GM18907 (cell line): ENCODE data around the gene MTG1.

Source experiments
- ATAC-seq: cut with Tn5 transposase; IDR thresholded peaks from one replicate; pipeline ENCODE4 v1.9.1; 2021; ENCODE audit warnings: mild to moderate bottlenecking, moderate library complexity; ENCODE audit not compliant: unreplicated experiment

The MTG1 gene

DNA sequence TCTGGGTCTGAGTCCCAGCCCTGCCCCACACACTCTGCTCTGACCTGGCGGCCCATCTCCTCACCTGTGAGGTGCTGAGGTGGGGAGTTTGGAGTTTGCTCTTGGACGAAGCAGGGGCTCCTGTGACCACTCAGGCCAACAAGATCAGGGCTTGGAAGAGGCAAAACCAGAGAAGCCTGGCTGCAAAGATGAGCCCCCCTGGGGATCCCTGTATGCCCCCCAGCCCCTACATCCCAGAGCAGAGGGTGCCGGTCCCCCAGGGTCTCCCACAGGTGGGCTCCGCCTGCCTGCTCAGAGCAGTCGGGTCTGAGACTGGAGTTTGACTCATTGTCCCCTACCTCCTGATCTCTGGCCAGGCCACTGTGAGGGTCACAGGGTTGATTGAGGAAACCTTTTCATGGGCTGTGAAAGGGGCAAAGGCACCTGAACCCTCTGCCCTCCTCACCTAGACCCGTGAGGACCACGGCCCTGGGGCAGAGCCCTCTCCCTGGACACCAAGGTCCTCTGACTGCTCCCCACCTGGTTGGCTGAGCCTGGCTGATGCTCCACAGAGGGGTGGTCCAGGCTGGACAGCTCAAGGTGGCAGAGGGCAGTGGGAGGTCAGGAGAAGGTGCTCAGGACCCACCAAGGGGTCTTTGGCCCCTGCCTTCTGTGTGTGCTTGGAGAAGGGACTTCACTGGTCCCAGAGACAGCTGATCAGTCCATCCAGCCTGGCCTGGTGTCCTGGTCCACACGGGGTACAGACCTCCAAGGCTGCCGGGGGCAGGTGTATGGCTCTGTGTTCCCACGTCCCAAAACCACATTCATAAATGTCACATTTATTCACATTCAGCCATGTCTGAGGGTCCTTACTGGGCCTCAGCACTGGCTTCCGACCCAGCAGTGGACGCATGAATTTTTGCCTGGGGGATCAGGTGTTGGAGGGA is 50.6 kb downstream of the MTG1 start:
- no peak for ATAC-seq

DNA sequence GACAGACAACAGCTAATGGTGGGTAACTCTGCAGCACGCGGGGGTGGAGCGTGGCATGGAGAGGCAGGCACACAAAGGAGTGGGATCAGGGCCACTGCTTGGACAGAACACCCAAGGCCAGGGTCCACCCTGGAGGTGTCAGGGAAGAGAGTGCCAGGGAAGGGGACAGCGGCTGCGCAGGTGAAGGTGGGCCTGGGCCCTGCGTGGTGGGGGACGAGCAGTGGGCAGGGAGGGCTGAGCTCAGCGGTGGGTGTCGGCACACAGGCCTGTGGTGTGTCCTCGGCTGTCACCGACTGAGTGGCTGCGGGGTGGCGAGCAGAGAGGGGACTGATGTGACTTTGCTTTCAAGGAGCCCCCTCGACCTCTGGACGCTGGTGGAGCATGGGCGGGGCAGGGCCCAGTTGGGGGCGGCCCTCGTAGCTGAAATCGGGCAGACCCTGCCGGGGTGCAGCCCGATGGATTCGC is 51.3 kb downstream of the MTG1 start:
- ATAC-seq = no peak

DNA sequence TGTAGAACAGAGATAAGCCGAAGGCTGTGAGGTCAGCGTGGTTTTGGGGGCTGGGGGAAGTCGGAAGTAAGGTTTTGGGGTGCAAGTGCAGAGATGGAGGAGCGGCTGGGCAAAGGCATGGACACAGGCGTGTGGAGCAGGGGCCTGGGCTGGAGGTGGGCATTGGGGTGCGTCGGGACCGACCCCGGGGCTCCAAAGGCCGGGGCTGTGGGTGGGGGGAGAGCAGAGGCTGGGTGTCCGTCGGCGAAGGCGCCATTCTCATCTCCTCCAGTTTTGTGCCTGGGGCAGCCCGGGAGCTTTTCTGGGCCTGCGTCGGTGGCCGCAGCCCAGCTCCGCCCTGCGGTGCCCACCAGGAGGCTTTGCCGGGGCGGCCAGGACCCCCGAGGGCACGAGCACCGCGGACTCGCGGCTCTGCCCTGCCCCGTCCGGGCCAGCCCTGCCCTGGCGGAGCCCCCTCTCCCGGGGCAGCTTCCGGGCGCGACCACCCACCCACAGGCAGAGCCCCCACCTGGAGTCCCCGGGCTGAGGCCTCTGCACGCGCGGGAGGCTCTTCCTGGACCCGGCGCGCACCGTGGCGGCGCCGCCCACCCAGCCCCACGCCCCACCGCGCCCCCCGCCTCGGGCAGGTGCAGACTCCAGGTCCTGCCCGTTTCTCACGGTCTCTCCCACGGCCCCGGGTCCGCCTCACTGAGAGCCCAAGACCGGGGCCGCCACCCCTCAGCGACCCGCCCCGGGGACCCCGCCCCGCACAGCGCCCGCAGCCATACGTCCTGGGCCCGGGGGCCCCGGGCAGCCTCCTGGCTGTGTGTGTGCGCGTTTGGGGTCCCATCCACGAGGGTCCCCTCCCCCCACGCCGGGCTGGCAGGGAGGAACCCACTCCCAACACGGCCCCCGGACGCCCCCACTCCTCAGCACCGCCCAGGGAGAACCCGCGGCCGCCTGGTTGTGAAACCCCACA is 52.1 kb downstream of the MTG1 start:
- no peak for ATAC-seq

DNA sequence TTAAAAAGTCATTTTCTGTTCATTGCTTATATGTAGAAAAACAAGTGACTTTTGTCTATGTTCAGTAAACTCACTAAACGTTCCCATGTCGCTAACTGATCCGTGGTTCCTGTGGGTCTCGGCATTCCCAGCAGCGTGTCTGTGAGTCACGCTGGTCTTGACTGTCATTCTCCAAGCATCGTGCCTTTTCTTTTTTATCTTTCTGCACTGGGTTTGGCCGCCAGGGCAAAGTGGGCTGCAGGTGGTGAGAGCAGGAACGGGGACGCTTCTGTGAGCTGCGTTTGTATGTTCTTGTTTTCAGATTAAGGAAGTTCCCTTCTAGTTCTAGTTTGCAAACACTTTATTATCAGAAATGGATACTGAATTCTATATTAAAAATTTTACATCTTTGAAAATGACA is 53.0 kb downstream of the MTG1 start:
- ATAC-seq = no peak

DNA sequence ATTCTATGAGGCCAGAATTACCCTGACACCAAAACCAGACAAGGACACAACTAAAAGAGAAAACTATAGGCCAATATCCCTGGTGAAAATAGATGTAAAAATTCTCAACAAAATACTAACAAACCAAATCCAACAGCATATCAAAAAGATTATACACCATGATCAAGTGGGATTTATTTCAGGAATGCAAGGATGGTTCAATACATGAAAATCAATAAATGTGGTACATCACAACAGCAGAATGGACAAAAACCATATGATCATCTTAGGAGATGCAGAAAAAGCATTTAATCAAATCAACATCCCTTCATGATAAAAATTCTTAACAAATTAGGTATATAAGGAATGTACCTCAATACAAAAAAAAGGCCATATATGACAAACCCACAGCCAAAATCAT is 54.2 kb downstream of the MTG1 start:
- ATAC-seq = no peak

DNA sequence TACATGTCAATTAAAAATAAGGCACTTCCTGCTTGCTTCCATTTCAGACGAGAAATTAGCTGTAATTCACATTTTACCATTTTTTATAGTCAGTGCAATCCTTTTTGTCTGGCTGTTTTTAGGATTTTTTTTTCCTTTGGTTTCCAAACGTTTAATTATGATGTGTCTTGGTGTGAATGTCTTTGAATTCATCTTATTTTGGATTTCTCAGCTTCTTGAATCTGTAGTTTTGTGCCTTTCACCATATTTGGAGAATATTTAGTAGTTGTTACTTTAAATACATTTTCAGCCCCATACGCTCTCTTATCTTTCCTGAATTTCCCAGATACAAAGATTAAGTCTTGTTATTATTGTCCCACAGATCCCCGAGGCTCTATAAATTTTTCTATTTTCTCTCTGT is 57.4 kb downstream of the MTG1 start:
- ATAC-seq = no peak

DNA sequence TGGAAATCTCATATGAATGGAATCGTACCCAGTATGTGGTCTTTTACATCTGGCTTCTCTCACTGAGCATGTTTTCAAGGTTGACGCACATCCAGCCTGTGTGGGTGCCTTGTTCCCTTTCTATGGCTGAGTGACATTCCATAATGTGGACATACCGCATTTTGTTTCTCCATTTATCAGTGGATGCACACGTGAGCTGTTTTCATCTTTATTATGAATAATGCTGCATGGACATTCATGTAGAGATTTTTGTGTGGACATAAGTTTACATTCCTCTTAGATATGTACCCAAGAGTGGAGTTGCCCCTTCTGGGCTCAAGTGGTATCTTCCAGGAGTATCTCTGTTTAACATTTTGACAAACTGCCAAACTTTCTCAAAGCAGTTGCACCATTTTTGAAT is 58.5 kb downstream of the MTG1 start:
- no peak for ATAC-seq

DNA sequence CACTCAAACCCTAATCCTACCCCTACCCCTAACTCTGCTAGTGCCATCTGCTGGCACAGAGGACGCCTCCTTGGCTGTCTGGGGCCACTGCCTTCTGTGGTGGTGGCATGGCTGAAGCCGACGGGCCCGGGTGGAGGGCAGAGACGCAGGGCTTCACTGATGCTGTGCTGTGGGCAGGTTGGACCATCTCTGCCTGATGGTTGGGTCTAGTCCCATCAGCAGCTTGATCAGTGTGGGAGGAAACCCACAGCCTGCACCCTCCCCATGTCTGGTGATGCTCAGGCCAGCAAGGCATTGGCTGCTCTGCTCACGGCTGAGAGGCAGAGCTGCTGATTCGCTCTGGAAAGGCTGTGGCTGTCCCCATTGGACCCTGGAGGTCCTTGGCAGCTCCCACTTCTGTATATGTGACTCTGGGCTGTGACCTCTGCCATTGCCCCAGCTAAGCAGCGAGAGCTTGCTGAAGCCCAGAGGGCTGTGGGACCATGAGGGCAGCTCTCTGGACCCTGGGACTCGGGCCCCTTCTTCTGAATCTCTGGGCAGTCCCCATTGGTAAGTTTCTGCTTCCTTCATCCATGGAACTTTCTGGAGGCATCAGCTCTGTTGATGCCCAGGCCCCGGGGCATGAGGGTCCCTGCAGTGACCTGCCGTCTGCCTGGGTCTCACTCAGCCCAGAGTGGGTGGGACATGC is 59.7 kb downstream of the MTG1 start, which contains the start of gene SCART1:
Gene SCART1 (plus strand): TSS at position 430 of the 688 bp plus-strand sequence. CDS start 53 bp downstream, at position 483.
- no peak for ATAC-seq

DNA sequence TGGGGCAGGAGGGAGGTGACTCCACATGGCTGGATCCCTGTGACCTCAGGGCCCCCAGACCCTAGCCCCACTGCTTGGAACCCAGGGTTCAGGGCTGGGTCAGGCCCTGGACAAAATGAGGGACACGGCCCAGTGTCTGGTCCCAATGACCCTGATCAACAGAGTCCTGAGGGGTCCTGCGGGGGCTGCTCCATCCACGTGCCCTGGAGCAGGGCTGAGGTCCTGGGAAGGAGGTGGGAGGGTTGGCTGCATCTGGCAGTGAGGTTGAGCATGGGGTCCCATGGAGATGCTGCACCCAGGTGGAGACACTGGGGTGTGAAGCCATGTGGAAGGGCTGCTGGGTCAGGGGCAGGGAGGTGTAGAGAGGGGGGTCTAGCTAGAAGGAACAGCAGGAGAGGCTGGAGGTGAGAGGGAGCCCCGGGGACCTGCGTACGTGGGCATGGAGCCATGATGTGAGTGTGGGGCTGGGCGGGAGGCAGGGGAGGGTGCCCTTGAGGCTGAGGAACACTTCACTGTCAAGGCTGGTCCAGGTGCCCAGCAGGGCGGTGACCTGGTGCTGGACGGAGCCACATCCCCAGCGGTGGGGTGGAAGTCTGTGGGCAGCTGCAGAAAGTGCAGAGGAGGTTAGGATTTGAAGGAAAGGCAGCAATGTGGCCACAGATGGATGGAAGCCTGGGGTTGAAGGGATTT is 60.4 kb downstream of the MTG1 start:
- no peak for ATAC-seq

DNA sequence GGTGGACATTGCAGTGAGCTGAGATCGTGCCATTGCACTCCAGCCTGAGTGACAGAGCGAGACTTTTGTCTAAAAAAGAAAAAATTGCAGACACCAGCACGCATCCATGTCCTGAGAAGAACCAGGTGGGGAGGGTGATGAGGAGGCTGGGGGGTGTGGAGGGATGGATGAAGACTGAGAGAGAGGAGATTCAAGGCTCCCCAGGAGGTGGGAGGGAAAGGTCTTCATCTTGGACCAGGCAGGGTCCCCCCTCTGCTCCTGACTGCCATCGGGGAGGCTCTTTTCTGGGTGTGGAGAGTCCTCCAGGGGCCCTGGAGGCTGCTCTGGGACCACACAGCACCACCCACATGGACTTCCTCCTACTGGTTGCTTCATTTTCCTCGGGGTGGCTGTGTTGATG is 61.2 kb downstream of the MTG1 start:
- ATAC-seq = no peak

DNA sequence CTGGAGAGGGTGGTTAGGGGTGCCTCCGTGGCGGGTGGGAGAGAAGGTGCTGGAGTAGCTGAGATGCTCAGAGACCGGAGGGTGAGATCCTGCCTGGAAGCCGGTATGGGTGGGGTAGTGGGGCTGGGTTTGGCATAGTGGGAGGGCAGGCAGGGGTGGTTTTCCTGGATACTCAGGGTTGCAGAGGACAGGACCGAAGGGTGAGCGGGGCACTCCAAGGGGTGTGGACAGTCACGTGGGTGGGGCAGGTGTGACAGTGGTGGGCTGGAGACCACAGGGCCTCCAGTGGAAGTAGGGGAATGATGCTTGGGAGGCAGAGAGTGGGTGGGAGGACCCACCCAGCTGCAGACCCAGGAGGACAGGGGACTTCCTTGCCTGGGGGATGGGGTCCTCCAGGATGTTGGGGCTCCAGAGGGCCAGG is 61.7 kb downstream of the MTG1 start:
- ATAC-seq = no peak

DNA sequence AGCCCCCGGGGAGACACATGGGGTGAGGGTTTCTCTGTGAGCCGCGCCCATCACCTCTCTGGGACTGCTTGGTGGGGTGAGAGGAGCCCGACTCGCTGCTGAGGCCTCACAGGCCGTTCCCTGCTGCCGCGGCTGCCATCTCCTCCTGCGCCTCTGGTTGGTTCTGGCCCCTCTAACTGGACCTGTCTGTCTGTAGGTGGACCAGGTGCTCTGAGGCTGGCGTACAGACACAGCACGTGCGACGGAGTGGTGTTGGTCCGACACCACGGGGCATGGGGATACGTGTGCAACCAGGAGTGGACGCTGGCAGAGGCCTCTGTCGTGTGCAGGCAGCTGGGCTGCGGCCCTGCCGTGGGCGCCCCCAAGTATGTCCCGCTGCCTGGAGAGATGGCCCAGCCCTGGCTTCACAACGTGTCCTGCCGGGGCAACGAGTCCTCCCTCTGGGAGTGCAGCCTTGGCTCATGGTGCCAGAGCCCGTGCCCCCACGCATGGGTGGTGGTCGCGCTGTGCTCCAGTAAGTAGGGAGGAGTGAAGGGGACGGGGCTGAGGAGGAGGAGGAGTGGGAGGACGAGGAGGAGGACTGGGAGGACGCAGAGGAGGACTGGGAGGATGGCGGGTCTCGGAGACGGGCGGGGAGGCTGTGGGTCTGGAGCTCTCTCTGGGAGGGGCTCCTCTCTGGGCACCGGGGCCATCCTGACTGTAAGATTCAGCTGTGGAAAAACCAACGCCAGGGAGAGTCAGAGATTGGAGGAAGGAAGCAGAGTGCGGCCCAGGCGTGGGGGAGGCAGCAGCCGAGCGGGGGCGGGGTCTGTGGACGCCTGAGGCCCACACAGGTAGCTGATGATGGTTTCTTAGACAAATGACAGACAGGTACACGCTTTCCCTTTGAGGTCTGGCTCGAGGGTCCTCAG is 62.3 kb downstream of the MTG1 start:
- ATAC-seq = no peak

DNA sequence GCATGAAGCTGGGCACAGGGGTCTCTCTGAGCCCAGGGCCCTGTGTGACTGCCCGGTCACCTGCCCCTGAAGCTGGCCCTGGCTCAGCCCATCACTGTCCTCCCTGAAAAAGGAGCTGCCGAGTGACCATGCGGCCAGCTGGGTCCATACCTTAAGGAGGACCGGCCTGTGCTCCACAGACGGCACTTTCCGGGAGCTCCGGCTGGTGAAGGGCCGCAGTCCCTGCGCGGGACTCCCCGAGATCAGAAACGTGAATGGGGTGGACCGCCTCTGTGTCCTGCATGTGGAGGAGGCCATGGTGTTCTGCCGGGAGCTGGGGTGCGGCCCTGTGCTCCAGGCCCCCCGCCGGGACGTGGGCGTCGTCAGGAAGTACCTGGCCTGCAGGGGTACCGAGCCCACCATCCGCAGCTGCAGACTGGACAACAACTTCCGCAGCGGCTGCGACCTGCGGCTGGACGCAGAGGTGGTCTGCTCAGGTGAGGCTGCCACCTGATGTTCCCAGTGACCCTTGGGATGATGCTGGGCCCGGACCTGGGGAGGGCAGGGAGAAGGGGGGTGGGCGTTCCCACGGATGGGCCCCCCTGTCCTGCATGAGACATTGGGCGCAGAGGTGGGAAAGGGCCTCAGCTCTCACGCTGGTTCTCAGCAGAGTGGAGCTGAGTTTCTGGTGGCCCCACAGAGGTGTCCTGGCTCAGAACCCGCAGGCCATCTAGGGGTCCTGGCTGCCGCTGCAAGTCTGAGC is 63.3 kb downstream of the MTG1 start:
- ATAC-seq = no peak

DNA sequence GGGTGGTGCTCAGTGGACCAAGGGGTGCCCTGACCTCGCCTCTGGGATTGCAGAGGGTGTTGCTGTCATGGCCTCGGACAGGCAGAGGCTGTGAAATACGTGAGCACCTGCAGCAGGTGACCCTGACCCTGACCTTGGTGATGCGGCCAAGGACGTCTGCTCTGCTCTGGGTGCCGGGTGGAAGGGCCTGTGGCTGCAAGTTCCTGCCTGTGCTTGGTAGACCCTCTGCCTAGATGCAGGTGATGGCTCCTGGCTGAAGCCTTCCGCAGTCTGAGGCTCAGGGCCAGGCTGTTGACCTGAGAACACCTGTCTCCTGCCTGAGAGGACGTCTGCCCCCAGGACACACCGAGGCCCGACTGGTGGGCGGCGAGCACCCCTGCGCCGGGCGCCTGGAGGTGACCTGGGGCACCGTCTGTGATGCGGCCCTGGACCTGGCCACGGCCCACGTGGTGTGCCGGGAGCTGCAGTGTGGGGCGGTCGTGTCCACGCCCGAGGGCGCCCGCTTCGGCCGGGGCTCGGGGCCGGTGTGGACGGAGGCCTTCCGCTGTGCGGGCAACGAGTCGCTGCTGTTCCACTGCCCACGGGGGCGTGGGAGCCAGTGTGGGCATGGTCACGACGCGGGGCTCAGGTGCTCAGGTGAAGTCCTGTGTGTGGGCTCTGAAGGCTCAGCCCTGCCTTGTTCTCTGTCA is 64.2 kb downstream of the MTG1 start:
- no peak for ATAC-seq

DNA sequence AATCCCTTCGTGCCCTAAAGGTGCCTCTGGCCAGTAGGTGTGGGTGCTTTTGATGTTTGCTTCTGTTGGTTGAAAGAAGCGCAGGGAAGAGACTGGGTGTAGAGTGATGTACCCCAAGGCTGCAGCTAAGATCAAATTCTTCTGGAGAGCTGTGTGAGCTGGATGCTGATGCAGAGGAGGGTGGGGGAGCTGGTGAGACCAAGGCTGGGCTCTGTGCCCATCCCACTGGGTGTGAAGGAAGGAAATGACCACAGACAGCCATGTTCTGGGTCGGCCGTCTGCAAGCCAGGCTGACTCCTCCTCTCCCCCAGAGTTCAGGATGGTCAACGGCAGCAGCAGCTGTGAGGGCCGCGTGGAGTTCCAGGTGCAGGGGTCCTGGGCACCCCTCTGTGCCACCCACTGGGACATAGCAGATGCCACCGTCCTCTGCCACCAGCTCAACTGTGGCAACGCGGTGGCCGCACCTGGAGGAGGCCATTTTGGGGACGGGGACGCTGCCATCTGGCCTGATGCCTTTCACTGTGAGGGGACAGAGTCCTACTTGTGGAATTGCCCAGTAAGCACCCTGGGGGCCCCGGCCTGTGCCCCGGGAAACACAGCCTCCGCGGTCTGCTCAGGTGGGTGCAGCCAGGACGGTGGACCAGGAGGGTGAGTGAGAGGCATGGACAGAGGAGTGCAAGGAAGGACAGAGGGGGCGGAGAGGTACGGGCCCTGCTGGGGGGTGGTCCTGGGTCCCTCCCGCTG is 64.9 kb downstream of the MTG1 start:
- no peak for ATAC-seq

DNA sequence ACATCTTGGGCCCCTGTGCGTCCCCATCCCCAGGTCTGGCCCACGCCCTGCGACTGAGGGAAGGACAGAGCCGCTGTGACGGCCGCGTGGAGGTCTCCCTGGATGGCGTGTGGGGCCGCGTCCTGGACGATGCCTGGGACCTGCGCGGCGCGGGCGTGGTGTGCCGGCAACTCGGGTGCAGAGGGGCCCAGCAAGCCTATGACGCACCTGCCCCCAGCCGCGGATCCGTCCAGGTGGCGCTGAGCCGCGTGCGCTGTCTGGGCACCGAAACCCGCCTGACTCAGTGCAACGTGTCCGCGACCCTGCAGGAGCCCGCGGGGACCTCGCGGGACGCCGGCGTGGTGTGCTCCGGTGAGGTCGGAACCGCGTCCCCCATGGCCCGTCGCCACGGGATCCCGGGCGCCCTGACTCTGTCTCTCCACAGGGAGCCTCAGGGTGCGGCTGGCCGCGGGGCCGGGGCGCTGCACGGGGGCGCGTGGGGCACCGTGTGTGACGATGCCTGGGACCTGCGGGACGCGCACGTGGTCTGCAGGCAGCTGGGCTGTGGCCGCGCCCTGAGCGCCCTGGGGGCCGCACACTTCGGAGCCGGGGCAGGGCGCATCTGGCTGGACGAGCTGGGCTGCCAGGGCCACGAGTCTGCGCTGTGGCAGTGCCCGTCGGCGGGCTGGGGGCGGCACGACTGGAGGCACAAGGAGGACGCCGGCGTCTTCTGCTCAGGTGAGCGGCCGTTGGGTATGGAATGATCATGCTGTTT is 65.7 kb downstream of the MTG1 start:
- no peak for ATAC-seq
